HepG2 (cell line): ENCODE data around the gene POLN. TPM values are rescaled to one million over a fixed set of nuclear protein-coding genes. Genes with fewer than 3 reads are reported as not detected.

Experiments used
- ATAC-seq: fragments of 200-7000 bp; cut with Tn5 transposase; 3 replicates; pipeline ENCODE4 v1.9.1; 2020; ENCODE audit warnings: mild to moderate bottlenecking, moderate library complexity
- BruUV-seq: library from RNA; stranded (reverse); fragments of 400-500 nt; replicated peaks from 2 replicates; lab custom pipeline; 2021; lab: Mats Ljungman, UMichigan
- CTCF ChIA-PET: fragments of 300-600 bp; formaldehyde crosslinking; extraction: SDS; loops from one replicate; lab custom pipeline; 2021; ENCODE audit warnings: low total read pairs, inconsistent platforms, low intra/inter-chr PET ratio; lab: Yijun Ruan, JAX
- POLR2A ChIA-PET: fragments of 350-600 bp; sonication (Branson Sonifier 250); formaldehyde crosslinking; loops from one replicate; lab custom pipeline; 2020; ENCODE audit warnings: antibody characterized with exemption, inconsistent platforms; lab: Yijun Ruan, JAX
- DNase-seq: peaks from one replicate; pipeline ENCODE4 v3.0.0-alpha.2; 2015; ENCODE audit warnings: low spot score
- FAIRE-seq: peaks from 3 replicates; lab custom pipeline; 2011; peaks lifted over from hg19 to GRCh38; lab: Jason Lieb, UNC
- H2AFZ ChIP-seq: one replicate; pipeline ENCODE4 v1.6.1; 2011; ENCODE audit warnings: low read length, inconsistent platforms
- H3K27ac ChIP-seq: fragments of 300-600 bp; 3 replicates; pipeline ENCODE4 v1.8.0; 2011; ENCODE audit warnings: mixed run types, mild to moderate bottlenecking, mixed read lengths, low read length, inconsistent platforms; ENCODE audit not compliant: insufficient read depth; ENCODE audit errors: extremely low read length
- H3K27me3 ChIP-seq, 2 experiments: fragments of 200-600 bp in 1 of 2; 2 replicates in 1 of 2; 3 replicates in 1 of 2; pipeline versions ENCODE4 v1.6.0 to v1.8.0; 2011; ENCODE audit warnings: low read length in 2 of 2, mild to moderate bottlenecking in 2 of 2, moderate library complexity in 2 of 2, inconsistent platforms in 1 of 2; ENCODE audit not compliant: insufficient read depth in 2 of 2, control insufficient read depth in 1 of 2
- H3K36me3 ChIP-seq, 2 experiments: fragments of 200-600 bp in 1 of 2; replicated peaks in 1 of 2; 2 replicates in 1 of 2; 3 replicates in 1 of 2; pipeline versions ENCODE4 v1.5.1 to v1.8.0; 2011; ENCODE audit warnings: low read length in 2 of 2, inconsistent platforms in 1 of 2; ENCODE audit not compliant: insufficient read depth in 2 of 2, control insufficient read depth in 1 of 2
- H3K4me1 ChIP-seq: 2 replicates; pipeline ENCODE4 v1.5.1; 2012; ENCODE audit warnings: low read length, inconsistent platforms; ENCODE audit not compliant: insufficient read depth
- H3K4me2 ChIP-seq: 2 replicates; pipeline ENCODE4 v1.6.0; 2011; ENCODE audit warnings: low read depth, low read length, inconsistent platforms
- H3K4me3 ChIP-seq, 3 experiments: fragments of 200-600 bp in 1 of 3; sonication (generic), shearing (Covaris generic) in 1 of 3; replicated peaks in 1 of 3; 2 replicates each; pipeline ENCODE4 v1.5.1; 2011 to 2016; ENCODE audit warnings: low read length in 3 of 3, inconsistent platforms in 2 of 3, low read depth in 2 of 3, mild to moderate bottlenecking in 2 of 3, control low read depth in 1 of 3, mixed read lengths in 1 of 3; ENCODE audit not compliant: insufficient read depth in 1 of 3
- H3K79me2 ChIP-seq: one replicate; pipeline ENCODE4 v1.6.1; 2011; ENCODE audit warnings: low read length, inconsistent platforms; ENCODE audit not compliant: insufficient read depth
- H3K9ac ChIP-seq: 2 replicates; pipeline ENCODE4 v1.6.0; 2011; ENCODE audit warnings: mild to moderate bottlenecking, low read depth, low read length, inconsistent platforms; ENCODE audit not compliant: insufficient read depth
- H3K9me3 ChIP-seq: 2 replicates; pipeline ENCODE4 v1.5.1; 2012; ENCODE audit warnings: mild to moderate bottlenecking, low read length
- H4K20me1 ChIP-seq: 2 replicates; pipeline ENCODE4 v1.6.0; 2011; ENCODE audit warnings: inconsistent platforms, mild to moderate bottlenecking, low read length, moderate library complexity; ENCODE audit not compliant: insufficient read depth
- SCMH1 ChIP-seq: sonication (generic); formaldehyde crosslinking; IDR thresholded peaks from 2 replicates; pipeline ENCODE4 v1.9.0; 2021; ENCODE audit warnings: missing genetic modification reagents, mild to moderate bottlenecking, borderline replicate concordance
- ZC3H13 ChIP-seq: sonication (generic); formaldehyde crosslinking; IDR thresholded peaks from 2 replicates; pipeline ENCODE4 v1.8.1; 2023; ENCODE audit warnings: mild to moderate bottlenecking, missing genetic modification reagents, moderate library complexity
- WGBS: methylation state at CpG from one replicate; pipeline ENCODE4 v1.1.6; 2017; ENCODE audit warnings: low lambda C conversion rate; 5-methylcytosine and 5-hydroxymethylcytosine counted together
- in situ Hi-C: cut with HindIII; loops from 2 replicates; pipeline ENCODE4 v1.10.0; 2017; ENCODE audit warnings: low pct_unique_long_range_greater_than_20kb; ENCODE audit not compliant: extremely low pct_ligation_motif_present
- intact Hi-C: fragments of 100-400 bp; cut with micrococcal nuclease; formaldehyde crosslinking; loops from one replicate; pipeline ENCODE4 v1.10.0; 2022; ENCODE audit not compliant: unreplicated experiment
- polyA plus RNA-seq, 8 experiments: library from polyadenylated mRNA; depleted of rRNA in 3 of 8; stranded (reverse) in 7 of 8; unstranded in 1 of 8; fragments of >200 nt; fragmentation: Illumina TruSeq in 4 of 8; extraction: Trizol in 4 of 8; gene quantifications; 2 replicates each; pipeline versions ENCODE4 v1.2.1 to v1.2.3, GENCODE V29; 2011 to 2016; ENCODE audit warnings: low read depth in 4 of 8, missing spikeins in 1 of 8, mixed read lengths in 1 of 8; ENCODE audit not compliant: insufficient read depth in 1 of 8
- total RNA-seq, 5 experiments: library from RNA; depleted of rRNA; stranded (reverse); fragments of >200 nt; fragmentation: Illumina TruSeq; extraction: Trizol; gene quantifications; 2 replicates each; pipeline ENCODE4 v1.2.3, GENCODE V29; 2016; ENCODE audit warnings: low read depth in 1 of 5
- TF ChIP-seq, protein P1 (sequence below): sonication (generic); formaldehyde crosslinking; IDR thresholded peaks from 2 replicates; pipeline ENCODE4 v1.5.1; 2020; ENCODE audit warnings: missing genetic modification reagents, mild to moderate bottlenecking, borderline replicate concordance
- TF ChIP-seq, protein P2 (sequence below): sonication (generic); formaldehyde crosslinking; IDR thresholded peaks from 2 replicates; pipeline ENCODE4 v1.9.0; 2021; ENCODE audit warnings: missing genetic modification reagents, borderline replicate concordance
- TF ChIP-seq, protein P3 (sequence below): sonication (generic); formaldehyde crosslinking; IDR thresholded peaks from 2 replicates; pipeline ENCODE4 v1.4.0; 2020; ENCODE audit warnings: missing genetic modification reagents, borderline replicate concordance

POLN gene
- total and polyA plus RNA-seq, 2 of the 13 experiments (the other 11 are each of a cell fraction or from before 2014, with no cell fraction given) = 0.93 to 1.5 TPM

DNA sequence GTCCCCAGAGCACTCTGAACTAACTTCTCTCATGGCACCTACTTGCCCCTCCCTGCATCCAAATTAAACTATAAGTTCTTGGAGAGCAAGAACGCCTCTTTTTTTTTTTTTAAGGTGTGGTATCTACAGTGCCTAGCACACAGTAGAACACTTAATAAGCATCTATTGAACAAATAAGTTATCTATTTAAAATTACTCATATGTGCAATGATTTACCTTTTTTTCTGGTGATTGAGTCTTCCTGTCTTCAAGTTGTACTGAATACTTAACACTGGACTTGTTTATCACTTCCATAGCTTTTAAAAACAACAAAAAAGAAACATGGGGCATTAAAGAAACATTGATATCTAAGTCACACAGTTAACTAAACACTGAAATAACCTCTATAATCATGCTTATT, 29.1 kb downstream of the POLN start:
- FAIRE-seq = no peak
- in situ Hi-C loops = no loop called here

More for the DNA sequence above, 29.1 kb downstream of the POLN start:
- DNase-seq (no peak), ATAC-seq (no peak)
- H3K4me1 ChIP-seq = no peaks in the 10 kb centered on the region
- no peaks in the 10 kb centered on the region for H3K27me3 ChIP-seq
- TF ChIP-seq, protein P1, sequence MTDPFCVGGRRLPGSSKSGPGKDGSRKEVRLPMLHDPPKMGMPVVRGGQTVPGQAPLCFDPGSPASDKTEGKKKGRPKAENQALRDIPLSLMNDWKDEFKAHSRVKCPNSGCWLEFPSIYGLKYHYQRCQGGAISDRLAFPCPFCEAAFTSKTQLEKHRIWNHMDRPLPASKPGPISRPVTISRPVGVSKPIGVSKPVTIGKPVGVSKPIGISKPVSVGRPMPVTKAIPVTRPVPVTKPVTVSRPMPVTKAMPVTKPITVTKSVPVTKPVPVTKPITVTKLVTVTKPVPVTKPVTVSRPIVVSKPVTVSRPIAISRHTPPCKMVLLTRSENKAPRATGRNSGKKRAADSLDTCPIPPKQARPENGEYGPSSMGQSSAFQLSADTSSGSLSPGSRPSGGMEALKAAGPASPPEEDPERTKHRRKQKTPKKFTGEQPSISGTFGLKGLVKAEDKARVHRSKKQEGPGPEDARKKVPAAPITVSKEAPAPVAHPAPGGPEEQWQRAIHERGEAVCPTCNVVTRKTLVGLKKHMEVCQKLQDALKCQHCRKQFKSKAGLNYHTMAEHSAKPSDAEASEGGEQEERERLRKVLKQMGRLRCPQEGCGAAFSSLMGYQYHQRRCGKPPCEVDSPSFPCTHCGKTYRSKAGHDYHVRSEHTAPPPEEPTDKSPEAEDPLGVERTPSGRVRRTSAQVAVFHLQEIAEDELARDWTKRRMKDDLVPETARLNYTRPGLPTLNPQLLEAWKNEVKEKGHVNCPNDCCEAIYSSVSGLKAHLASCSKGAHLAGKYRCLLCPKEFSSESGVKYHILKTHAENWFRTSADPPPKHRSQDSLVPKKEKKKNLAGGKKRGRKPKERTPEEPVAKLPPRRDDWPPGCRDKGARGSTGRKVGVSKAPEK (CRISPR knock-in tag) = no peak
- TF ChIP-seq, protein P2, sequence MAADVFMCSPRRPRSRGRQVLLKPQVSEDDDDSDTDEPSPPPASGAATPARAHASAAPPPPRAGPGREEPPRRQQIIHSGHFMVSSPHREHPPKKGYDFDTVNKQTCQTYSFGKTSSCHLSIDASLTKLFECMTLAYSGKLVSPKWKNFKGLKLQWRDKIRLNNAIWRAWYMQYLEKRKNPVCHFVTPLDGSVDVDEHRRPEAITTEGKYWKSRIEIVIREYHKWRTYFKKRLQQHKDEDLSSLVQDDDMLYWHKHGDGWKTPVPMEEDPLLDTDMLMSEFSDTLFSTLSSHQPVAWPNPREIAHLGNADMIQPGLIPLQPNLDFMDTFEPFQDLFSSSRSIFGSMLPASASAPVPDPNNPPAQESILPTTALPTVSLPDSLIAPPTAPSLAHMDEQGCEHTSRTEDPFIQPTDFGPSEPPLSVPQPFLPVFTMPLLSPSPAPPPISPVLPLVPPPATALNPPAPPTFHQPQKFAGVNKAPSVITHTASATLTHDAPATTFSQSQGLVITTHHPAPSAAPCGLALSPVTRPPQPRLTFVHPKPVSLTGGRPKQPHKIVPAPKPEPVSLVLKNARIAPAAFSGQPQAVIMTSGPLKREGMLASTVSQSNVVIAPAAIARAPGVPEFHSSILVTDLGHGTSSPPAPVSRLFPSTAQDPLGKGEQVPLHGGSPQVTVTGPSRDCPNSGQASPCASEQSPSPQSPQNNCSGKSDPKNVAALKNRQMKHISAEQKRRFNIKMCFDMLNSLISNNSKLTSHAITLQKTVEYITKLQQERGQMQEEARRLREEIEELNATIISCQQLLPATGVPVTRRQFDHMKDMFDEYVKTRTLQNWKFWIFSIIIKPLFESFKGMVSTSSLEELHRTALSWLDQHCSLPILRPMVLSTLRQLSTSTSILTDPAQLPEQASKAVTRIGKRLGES (CRISPR knock-in tag) = no peak
- TF ChIP-seq ZC3H13 (CRISPR knock-in tag) (no peak), SCMH1 (CRISPR knock-in tag) (no peak)
- TF ChIP-seq, protein P3, sequence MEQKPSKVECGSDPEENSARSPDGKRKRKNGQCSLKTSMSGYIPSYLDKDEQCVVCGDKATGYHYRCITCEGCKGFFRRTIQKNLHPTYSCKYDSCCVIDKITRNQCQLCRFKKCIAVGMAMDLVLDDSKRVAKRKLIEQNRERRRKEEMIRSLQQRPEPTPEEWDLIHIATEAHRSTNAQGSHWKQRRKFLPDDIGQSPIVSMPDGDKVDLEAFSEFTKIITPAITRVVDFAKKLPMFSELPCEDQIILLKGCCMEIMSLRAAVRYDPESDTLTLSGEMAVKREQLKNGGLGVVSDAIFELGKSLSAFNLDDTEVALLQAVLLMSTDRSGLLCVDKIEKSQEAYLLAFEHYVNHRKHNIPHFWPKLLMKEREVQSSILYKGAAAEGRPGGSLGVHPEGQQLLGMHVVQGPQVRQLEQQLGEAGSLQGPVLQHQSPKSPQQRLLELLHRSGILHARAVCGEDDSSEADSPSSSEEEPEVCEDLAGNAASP = no peak
- ChIA-PET CTCF (no interaction called here), POLR2A (no interaction called here)
- no peaks in the 10 kb centered on the region for H3K36me3 ChIP-seq
- no peak overlapping the region for H3K4me2 ChIP-seq
- no peak overlapping the region for H2AFZ ChIP-seq
- intact Hi-C loops = no loop called here
- H3K27ac ChIP-seq = no peak overlapping the region
- H4K20me1 ChIP-seq = no peaks in the 10 kb centered on the region
- no peak overlapping the region for H3K4me3 ChIP-seq
- H3K9ac ChIP-seq = no peak overlapping the region
- H3K79me2 ChIP-seq = no peaks in the 10 kb centered on the region
- no peaks in the 10 kb centered on the region for H3K9me3 ChIP-seq
- WGBS = 12% methylated on average over 1 of the region's 1 CpG
- BruUV-seq = no TSS peak
